GM23248 (cell line): ENCODE data around the gene PTPN1.

Experiments used
- EZH2 ChIP-seq: fragments of 200-600 bp; sonication (generic); IDR thresholded peaks from 2 replicates; pipeline ENCODE4 v1.6.1; 2018; ENCODE audit warnings: antibody characterized with exemption, mild to moderate bottlenecking; ENCODE audit not compliant: insufficient read depth, poor library complexity, severe bottlenecking
- EZH2phosphoT487 ChIP-seq: fragments of 200-600 bp; sonication (generic); IDR thresholded peaks from 2 replicates; pipeline ENCODE4 v1.6.1; 2018; ENCODE audit warnings: antibody characterized with exemption, moderate library complexity, mild to moderate bottlenecking, low read depth; ENCODE audit not compliant: insufficient read depth

DNA sequence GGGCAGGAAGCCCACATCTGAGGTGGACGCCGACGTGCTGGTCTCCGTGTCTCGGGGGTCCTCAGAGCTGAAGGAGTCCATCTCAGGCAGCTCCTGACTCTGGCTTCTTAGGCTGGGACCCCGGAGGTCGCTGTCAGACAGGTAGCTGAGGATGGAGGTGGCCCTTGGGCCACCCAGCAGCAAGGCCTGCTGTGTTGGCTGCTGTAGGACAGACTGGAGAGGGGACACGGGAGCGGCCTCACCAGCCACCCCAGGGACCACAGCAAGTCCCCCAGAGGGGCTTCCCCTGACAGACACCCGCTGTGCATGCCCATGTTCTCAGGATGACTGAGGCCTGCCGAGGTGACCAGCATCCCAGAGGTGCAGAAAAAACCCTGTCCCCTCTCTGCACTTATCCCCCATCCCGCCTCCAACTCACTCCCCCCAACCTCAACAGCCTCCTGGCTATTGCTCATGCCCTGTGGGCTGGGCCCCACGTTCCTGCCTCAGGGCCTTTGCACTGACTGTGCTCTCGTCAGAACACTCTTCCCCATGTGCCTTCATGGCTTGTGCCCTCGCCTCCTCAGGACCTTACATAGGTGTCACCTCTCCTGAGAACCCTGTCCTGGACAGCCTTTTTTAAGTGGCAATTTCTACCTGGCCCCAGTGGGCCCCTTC lies 92.4 kb downstream of the PTPN1 start:
- no peak for TF ChIP-seq EZH2
- TF ChIP-seq EZH2phosphoT487: no peak
